ENCODE measurements around the gene MLF2. TPM values are rescaled to one million over a fixed set of nuclear protein-coding genes. Genes with fewer than 3 reads are reported as not detected.

MLF2 gene
- total and polyA plus RNA-seq, 2 of the 13 experiments (the other 11 are each of a cell fraction or from before 2014, with no cell fraction given), result 88.1 to 167 TPM

- TF ChIP-seq ZNF629 (CRISPR knock-in tag; conservative IDR thresholded peaks at IDR 0.05) (peak; percentile 42), SPEN (CRISPR knock-in tag; IDR thresholded peaks at IDR 0.05; ENCODE audit: low read depth) (peak; percentile 80), NFIB (CRISPR knock-in tag; IDR thresholded peaks at IDR 0.05; ENCODE audit: borderline replicate concordance) (no peak), TBX2 (CRISPR knock-in tag; IDR thresholded peaks at IDR 0.05; ENCODE audit: borderline replicate concordance) (peak; percentile 75; the same call in 1 of the 2 replicates), PHF5A (CRISPR knock-in tag; IDR thresholded peaks at IDR 0.05; ENCODE audit: low read depth, unreplicated experiment) (peak; percentile 43), SNAPC2 (CRISPR knock-in tag; IDR thresholded peaks at IDR 0.05) (no peak), MYC (CRISPR knock-in tag; IDR thresholded peaks at IDR 0.05; ENCODE audit: borderline replicate concordance) (peak; percentile 91), SKIL (CRISPR knock-in tag; IDR thresholded peaks at IDR 0.05; ENCODE audit: borderline replicate concordance) (peak; percentile 91), ASH2L (IDR thresholded peaks at IDR 0.05; ENCODE audit: insufficient read length, low read depth, low read length) (peak; percentile 46), ZBTB20 (CRISPR knock-in tag; IDR thresholded peaks at IDR 0.05; ENCODE audit: borderline replicate concordance, low read depth) (peak; percentile 80; the same call in 1 of the 2 replicates), ZNF749 (CRISPR knock-in tag; IDR thresholded peaks at IDR 0.05; ENCODE audit: borderline replicate concordance) (no peak), HDAC2 (CRISPR knock-in tag; IDR thresholded peaks at IDR 0.05) (peak; percentile 93), ZNF503 (CRISPR knock-in tag; IDR thresholded peaks at IDR 0.05) (peak; percentile 31; the same call in 1 of the 2 replicates), MIER3 (CRISPR knock-in tag; IDR thresholded peaks at IDR 0.05; ENCODE audit: borderline replicate concordance) (peak; percentile 54; the same call in 1 of the 2 replicates), ZBTB4 (CRISPR knock-in tag; IDR thresholded peaks at IDR 0.05; ENCODE audit: borderline replicate concordance) (no peak), ZNF230 (CRISPR knock-in tag; IDR thresholded peaks at IDR 0.05) (0 out of 2 replicates have a peak, but pooled peaks have one; percentile 22)
- TF ChIP-seq, protein P1, sequence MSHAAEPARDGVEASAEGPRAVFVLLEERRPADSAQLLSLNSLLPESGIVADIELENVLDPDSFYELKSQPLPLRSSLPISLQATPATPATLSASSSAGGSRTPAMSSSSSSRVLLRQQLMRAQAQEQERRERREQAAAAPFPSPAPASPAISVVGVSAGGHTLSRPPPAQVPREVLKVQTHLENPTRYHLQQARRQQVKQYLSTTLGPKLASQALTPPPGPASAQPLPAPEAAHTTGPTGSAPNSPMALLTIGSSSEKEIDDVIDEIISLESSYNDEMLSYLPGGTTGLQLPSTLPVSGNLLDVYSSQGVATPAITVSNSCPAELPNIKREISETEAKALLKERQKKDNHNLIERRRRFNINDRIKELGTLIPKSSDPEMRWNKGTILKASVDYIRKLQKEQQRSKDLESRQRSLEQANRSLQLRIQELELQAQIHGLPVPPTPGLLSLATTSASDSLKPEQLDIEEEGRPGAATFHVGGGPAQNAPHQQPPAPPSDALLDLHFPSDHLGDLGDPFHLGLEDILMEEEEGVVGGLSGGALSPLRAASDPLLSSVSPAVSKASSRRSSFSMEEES (CRISPR knock-in tag; IDR thresholded peaks at IDR 0.05), result 0 out of 2 replicates have a peak, but pooled peaks have one; percentile 16
- TF ChIP-seq, protein P2, sequence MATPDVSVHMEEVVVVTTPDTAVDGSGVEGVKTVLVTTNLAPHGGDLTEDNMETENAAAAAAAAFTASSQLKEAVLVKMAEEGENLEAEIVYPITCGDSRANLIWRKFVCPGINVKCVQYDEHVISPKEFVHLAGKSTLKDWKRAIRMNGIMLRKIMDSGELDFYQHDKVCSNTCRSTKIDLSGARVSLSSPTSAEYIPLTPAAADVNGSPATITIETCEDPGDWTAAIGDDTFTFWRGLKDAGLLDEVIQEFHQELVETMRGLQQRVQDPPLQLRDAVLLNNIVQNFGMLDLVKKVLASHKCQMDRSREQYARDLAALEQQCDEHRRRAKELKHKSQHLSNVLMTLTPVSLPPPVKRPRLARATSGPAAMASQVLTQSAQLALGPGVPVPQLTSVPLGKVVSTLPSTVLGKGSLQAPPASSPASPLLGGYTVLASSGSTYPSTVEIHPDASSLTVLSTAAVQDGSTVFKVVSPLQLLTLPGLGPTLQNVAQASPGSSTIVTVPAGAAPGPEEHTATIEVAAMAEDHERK (CRISPR knock-in tag; IDR thresholded peaks at IDR 0.05; ENCODE audit: low read depth), result no peak
Observed at GRCh38 chr12:6792522-6793201, 39.7 kb upstream of the MLF2 start (continued).
